Gastrocnemius medialis (tissue), 4 donors: ENCODE data around the gene GRB2.
A peak's percentile ranks its signal among the peaks of the same experiment; 100 is the strongest.

ENCODE experiments used
- CTCF ChIP-seq, 5 experiments: fragments of 450-650 bp in 3 of 5; fragments of 200-600 bp in 2 of 5; sonication (generic) in 2 of 5; IDR thresholded peaks in 4 of 5; conservative IDR thresholded peaks in 1 of 5; 1 replicate in 4 of 5; 2 replicates in 1 of 5; pipeline ENCODE4 v1.5.1; 2016 to 2019; ENCODE audit warnings: antibody characterized with exemption in 5 of 5, mild to moderate bottlenecking in 3 of 5, moderate library complexity in 3 of 5
- POLR2A ChIP-seq, 2 donors: fragments of 450-650 bp; IDR thresholded peaks; one replicate each; pipeline ENCODE4 v1.6.1; 2017; ENCODE audit warnings: antibody characterized with exemption in 2 of 2, mild to moderate bottlenecking in 2 of 2, moderate library complexity in 2 of 2

- TF ChIP-seq CTCF (IDR thresholded peaks at IDR 0.05 in 4 of 5, conservative IDR thresholded peaks at IDR 0.05 in 1 of 5) (no peak), POLR2A (IDR thresholded peaks at IDR 0.05) (peak in 1 of 2 donors; percentile 9)
Observed at GRCh38 chr17:75308732-75309629, 96.5 kb downstream of the GRB2 start.
